ENCODE data around the gene TCEAL9. TPM values are rescaled to one million over a fixed set of nuclear protein-coding genes. Genes with fewer than 3 reads are reported as not detected.
"Not testable (repeated sequence)": the region's sequence is repeated elsewhere in the genome, so short reads cannot be mapped to it uniquely, and the experiment has no call there.

Gene TCEAL9
- 52.9 and 53.6 TPM in 2 replicates for total RNA-seq (2014; rRNA removed; shearing (Covaris generic); ENCODE audit: low replicate concordance)

DNA sequence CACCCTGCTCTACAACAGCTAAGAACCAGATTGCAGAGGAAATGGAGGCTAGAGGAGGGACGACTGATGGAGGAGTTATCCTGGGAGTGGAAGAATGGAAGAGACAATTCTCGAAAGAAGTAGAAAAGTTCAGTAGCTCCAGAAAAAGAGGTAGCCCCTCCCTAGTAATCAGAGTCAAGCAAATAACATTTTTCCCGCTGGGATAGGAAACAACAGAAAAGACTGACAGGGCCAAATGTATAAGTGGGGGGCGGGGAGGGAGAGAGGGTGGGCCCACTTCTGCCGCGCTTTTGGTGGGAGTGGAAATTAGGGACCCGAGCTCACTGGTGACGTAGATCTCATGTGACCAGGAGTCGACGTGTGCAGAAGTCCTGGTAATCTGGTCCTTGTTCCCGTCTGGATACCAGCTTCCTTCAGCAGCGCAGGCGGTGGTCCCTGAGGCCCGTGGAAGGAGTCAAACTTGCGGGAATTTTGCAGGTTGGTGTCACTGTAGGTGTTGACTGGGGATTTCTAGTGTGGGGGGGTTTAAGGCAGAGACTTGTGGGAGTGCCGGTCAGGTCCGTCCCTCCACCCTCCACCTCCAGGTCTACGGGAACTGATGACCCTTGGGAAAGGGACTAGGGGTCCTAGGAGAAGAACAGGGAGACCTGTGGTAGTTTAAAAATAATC lies at the start of gene TCEAL9:
Gene TCEAL9, plus strand, starts transcription at position 377 of the 669 bp plus-strand sequence. CDS start 1,179 bp downstream, outside the sequence.
- in situ Hi-C loops (cut with HindIII; ENCODE audit: low pct_unique_long_range_greater_than_20kb, low sequenced_read_pairs), result no loop called here
- peak; percentile 73 for DNase-seq (ENCODE audit: low read depth)

DNA sequence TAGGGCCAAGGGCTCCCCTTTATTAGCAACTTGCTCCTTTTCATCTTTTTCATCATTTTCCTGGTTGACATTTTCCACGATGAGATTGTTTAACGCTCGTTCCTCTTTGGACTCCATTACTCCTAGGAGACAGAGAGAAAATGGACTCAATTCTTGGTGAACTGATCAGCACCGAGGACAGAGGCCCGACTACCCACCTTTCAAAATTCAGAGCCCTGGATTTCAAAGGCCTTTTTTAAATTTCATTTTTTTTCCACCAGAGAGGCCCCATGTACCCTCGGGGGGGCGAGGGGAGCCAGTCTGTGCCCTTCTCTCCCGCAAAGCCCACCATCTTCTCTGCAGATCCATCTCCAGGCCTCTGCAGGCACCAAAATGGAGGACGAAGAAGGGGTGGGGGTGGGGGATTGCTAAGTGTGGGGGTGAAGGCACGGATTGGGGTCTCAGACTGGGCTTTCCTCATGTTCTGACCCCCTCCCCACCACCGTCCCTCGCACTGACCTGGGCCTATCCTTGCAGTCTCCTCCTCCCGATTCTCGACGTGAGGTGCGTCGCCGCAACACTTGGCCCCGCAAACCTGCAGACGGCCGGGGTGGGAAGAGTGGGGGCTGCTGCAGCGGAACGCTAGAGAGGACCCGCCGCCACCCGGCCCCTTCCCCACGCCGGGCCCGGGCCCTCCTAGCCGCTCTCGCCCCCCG lies 46.3 kb upstream of the TCEAL9 start:
- in situ Hi-C loops (cut with HindIII; ENCODE audit: low pct_unique_long_range_greater_than_20kb, low sequenced_read_pairs), result no loop called here
- DNase-seq (ENCODE audit: low read depth), result no peak

DNA sequence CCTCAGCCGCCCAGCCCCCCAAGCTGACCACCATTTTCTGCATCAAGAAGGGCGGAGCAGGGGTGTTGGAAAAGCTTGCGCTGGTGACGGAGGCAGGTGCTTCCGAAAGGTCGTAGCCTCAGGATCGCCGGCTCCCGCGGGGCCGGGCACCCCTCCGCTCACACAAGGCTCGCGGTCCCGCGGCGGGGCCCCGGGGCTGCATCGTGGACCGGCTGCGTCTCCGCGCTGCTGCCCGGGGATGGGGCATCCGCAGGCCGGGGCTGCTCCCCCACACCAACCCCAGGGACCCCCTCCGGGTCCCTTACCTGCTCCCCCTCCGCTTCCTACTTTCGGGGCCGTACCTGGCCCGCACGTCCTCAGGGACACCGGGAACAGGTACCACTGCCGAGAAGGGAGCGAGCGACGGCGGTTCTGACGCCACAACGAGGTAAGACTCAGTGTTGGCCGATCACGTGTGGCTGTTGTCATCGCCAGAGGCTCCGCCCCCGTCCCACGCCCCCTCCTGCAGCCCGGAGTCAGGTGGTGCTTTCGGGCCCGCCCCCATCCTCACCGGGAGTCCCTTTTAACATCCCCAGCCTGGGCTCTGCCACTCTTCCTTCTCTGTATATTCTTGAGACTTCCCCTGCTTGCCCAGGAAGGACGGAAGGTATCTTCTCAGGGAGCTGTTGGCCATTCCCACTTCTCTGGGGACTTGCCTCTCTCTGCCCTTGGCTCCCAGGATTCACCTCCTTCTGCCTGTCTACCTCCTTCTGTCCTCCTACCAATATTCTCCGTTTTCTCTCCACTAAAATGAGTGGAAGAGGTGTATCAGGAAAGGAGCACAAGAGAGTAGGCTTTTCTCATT lies 45.5 kb upstream of the TCEAL9 start, which contains the start of gene BEX2:
Gene BEX2, minus strand, starts transcription at position 436 of the 844 bp plus-strand sequence. CDS start 1,014 bp downstream, outside the sequence.
- peak; percentile 54 for DNase-seq (ENCODE audit: low read depth)
- in situ Hi-C loops (cut with HindIII; ENCODE audit: low pct_unique_long_range_greater_than_20kb, low sequenced_read_pairs), result no loop called here

DNA sequence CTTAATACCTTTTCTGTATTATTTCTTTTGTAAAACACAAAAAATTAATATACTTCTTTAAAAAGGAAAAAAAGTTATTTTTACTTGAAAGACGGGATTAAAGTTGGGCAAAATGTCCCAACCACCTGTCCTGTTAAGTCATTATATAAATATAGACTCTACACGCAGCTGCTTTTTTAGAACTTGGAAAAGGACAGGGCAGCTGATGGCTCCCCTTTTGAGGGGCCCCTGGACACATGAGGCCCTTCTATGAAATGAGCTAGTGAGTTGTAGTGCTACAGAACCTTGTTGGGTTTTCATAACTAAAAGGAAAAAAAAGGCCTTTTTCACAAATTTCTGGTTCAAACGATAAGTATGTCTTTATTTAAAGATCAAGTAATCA lies 44.9 kb upstream of the TCEAL9 start:
- in situ Hi-C loops (cut with HindIII; ENCODE audit: low pct_unique_long_range_greater_than_20kb, low sequenced_read_pairs), result no loop called here
- no peak for DNase-seq (ENCODE audit: low read depth)

DNA sequence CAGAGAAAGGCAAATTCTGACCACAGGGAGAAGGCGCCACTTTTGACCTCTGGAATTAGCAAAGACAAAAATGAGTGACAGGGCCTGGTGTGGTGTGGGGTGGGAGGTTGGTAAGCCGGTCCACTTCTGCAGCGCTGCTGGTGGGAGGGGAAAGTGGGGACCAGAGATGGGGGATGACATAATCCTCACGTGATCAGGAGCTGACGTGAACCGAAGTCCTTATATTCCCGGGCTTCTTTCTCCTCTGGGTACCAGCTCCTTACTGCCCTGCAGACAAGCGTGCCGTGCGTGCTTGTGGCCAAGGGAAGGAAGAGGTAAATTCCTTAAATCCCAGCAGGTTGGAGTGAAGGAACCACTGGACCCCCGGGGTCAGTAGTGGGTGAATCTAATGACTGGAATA lies 26.3 kb upstream of the TCEAL9 start, which contains the start of gene TCEAL7:
Gene TCEAL7, plus strand, starts transcription at position 249 of the 400 bp plus-strand sequence. CDS start 1,165 bp downstream, outside the sequence.
- in situ Hi-C loops (cut with HindIII; ENCODE audit: low pct_unique_long_range_greater_than_20kb, low sequenced_read_pairs), result no loop called here
- DNase-seq (ENCODE audit: low read depth), result no peak

DNA sequence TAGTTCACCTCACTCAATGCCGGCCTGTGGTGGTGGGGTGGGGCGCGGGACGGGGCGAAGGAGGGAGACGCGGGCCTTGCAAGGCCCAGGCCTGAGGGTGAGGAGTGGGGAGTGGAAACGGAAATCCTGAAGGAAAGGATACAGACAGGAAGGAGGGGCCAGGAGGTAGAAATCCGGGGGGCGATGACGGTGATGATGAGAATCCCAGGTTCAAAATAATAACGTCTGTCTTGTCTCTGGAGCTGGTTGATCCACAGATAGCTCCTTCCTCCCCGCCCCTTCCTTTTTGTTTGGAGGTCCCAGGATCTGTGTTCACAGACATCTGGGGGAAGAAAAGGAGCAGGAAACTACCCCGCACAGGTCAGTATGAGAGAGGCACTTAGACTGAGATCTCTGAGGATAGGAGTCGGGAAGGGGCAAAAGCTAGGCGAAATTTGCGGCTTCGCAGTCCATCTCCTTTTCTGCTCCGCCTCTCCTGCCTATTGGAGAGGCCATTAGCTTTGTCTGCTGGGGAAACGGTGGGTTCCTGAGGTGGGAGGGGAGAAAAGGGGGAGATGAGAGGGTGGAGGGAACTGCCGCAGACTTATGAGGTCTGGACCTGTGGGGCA lies 25.5 kb upstream of the TCEAL9 start:
- DNase-seq (ENCODE audit: low read depth), result no peak
- in situ Hi-C loops (cut with HindIII; ENCODE audit: low pct_unique_long_range_greater_than_20kb, low sequenced_read_pairs), result no loop called here

DNA sequence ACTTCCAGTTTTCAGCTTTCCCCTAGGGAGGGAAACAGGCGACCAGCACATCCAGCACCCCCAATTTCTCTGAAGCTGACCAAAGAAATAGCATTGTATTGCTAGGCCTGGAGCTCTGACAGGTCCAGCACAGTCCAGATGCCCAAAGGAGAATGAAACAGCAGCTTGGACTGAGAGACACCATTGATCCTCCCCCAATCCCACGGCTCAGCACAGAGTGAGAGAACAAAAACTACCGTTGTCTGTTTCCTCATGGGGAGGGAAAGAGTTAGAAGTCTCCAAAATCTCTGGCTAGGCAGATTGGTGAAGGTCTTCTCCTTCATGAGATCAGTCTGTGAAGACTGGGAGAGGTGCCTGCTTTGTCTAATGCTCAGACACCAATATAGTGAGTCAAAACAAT lies 17.6 kb upstream of the TCEAL9 start:
- DNase-seq (ENCODE audit: low read depth), result no peak
- in situ Hi-C loops (cut with HindIII; ENCODE audit: low pct_unique_long_range_greater_than_20kb, low sequenced_read_pairs), result no loop called here

DNA sequence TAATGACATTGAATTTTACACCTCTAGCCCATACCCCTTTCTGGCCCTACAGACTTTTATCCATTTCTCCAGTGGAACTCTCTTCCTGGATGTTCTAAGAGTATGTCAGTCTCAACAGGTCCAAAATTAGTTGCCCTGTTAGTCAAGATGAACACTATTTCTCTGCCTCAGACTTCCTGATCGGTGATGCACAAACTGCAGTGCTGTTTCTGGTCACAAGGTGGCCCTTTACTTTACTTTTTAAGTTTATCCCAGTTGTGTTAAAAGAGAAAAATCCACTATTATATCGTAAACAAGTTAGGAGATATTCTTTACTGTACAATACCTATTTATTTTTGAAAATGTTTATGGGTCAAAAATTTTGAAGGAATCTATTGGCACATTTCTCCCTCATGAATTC lies 13.2 kb upstream of the TCEAL9 start:
- in situ Hi-C loops (cut with HindIII; ENCODE audit: low pct_unique_long_range_greater_than_20kb, low sequenced_read_pairs), result no loop called here
- peak; percentile 35 for DNase-seq (ENCODE audit: low read depth)

DNA sequence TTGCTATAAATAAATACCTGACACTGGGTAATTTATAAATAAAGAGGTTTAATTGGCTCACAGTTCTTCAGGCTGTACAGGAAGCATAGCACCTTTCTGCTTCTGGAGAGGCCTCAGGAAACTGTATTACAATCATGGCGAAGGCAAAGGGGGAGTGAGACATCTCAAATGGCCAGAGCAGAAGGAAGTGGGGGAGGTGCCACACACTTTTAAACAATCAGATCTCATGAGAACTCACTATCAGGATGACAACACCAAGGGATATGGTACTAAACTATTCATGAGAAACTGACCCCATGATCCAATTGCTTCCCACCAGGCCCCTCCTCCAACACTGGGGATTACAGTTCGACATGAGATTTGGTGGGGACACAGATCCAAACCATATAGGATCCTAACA lies 11.7 kb upstream of the TCEAL9 start:
- no peak for DNase-seq (ENCODE audit: low read depth)
- in situ Hi-C loops (cut with HindIII; ENCODE audit: low pct_unique_long_range_greater_than_20kb, low sequenced_read_pairs), result no loop called here

GRCh38 chrX:103347682-103348397 lies 8.5 kb upstream of the TCEAL9 start:
- DNase-seq (ENCODE audit: low read depth), result no peak
- in situ Hi-C loops (cut with HindIII; ENCODE audit: low pct_unique_long_range_greater_than_20kb, low sequenced_read_pairs), result no loop called here

DNA sequence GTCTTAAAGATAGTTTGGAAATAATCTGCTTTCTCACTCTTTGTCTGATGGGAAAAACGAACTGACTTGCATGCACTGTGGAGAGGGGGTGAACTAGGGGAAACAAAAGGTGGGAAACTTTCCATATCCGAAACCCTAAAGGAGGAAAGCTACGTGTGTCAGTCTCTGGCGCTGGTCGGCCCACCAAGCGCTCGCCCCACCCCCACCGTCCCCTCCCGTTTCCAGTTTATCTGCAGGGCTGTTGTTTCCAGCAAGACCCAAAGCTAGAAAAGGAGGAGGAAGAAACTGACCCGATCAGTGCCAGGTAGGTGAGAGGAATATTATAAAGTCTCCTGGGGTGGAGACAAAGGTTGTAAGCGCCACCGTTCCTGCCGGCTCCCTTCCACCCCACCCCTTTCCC lies 552 bp downstream of the TCEAL9 start:
- no peak for DNase-seq (ENCODE audit: low read depth)

GRCh38 chrX:103357871-103358270 lies 1.6 kb downstream of the TCEAL9 start:
- no peak for DNase-seq (ENCODE audit: low read depth)
- in situ Hi-C loops (cut with HindIII; ENCODE audit: low pct_unique_long_range_greater_than_20kb, low sequenced_read_pairs), result no loop called here

More for the DNA sequence above, 552 bp downstream of the TCEAL9 start:
- in situ Hi-C loops (cut with HindIII; ENCODE audit: low pct_unique_long_range_greater_than_20kb, low sequenced_read_pairs), result no loop called here

DNA sequence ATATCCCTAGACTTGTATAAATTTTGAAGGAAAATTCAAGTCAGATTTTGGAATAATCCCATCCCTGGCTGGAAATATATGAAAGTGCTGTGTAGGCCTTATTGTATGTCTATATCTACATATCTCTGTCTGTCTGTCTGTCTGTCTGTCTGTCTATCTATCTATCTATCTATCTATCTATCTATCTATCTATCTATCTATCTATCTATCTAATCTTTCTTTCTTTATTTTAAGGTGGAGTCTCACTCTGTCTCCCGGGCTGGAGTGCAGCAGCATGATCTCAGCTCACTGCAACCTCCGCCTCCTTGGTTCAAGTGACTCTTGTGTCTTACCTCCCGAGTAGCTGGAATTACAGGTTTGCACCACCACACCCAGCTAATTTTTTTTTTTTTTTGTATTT lies 3.3 kb downstream of the TCEAL9 start:
- in situ Hi-C loops (cut with HindIII; ENCODE audit: low pct_unique_long_range_greater_than_20kb, low sequenced_read_pairs); DNase-seq (ENCODE audit: low read depth): not testable (repeated sequence)

DNA sequence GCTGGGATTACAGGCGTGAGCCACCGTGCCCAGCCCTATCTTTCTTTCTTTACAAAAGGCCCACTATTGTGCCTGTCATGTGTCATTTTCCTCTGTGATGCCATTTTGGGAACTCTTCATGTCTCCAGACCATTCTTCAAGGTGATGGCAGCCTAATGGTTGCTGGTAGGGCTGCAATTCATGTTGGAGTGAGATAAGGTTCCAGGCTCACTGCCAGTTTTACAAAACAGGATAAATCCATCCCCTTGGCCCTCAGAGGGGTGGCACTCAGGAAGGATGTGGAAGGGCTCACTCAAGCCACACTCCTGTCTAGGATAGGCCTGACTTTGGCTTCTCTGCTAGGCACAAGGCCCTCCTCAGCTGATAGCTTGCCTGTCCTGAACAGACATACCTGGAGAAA lies 3.8 kb downstream of the TCEAL9 start:
- in situ Hi-C loops (cut with HindIII; ENCODE audit: low pct_unique_long_range_greater_than_20kb, low sequenced_read_pairs), result no loop called here
- DNase-seq (ENCODE audit: low read depth), result no peak

GRCh38 chrX:103360916-103361315 lies 4.6 kb downstream of the TCEAL9 start:
- in situ Hi-C loops (cut with HindIII; ENCODE audit: low pct_unique_long_range_greater_than_20kb, low sequenced_read_pairs), result no loop called here

DNA sequence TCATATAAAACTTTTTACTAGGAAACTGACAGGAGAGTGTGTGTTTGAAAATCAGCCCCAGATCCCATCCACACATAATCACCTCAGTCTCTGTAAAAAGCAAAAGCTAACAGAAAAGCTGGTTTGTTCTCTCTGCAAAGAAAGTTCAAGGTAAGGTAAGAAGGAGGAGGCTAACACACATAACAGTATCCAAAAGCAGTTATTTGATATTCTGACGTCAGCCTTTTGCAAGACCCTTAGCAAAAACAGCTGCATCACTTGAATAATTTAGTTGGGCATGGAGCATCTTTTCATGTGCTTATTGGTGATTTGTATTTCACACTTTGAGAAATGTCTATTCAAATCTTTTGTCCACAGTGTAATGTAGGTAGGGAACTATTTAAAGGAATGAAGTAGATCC lies 5.5 kb downstream of the TCEAL9 start:
- DNase-seq (ENCODE audit: low read depth), result no peak
- in situ Hi-C loops (cut with HindIII; ENCODE audit: low pct_unique_long_range_greater_than_20kb, low sequenced_read_pairs), result no loop called here

More at GRCh38 chrX:103360916-103361315, 4.6 kb downstream of the TCEAL9 start:
- no peak for DNase-seq (ENCODE audit: low read depth)

- in situ Hi-C loops (cut with HindIII; ENCODE audit: low pct_unique_long_range_greater_than_20kb, low sequenced_read_pairs), result no loop called here
- peak; percentile 46 for DNase-seq (ENCODE audit: low read depth)
Measured at GRCh38 chrX:103362474-103362873, 6.2 kb downstream of the TCEAL9 start.

DNA sequence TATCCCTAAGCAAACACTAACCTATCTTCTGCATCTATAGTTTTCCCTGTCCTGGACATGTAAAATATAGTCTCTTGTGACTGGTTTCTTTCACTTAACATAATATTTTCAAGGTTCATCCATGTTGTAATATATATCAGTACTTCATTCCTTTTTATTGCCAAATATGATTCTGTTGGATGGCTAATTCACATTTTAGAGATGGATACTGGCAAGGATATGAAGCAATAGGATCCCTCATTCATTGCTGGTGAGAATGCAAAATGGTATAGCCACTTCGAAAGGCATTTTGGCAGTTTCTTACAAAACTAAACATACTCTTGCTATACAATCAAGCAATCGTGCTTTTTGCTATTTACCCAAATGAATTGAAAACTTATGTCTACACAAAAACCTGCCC lies 6.7 kb downstream of the TCEAL9 start:
- in situ Hi-C loops (cut with HindIII; ENCODE audit: low pct_unique_long_range_greater_than_20kb, low sequenced_read_pairs), result no loop called here
- DNase-seq (ENCODE audit: low read depth), result no peak
